ENCODE results near the gene KATNBL1.

KATNBL1 gene, protein sequence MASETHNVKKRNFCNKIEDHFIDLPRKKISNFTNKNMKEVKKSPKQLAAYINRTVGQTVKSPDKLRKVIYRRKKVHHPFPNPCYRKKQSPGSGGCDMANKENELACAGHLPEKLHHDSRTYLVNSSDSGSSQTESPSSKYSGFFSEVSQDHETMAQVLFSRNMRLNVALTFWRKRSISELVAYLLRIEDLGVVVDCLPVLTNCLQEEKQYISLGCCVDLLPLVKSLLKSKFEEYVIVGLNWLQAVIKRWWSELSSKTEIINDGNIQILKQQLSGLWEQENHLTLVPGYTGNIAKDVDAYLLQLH

GRCh38 chr15:34209421-34210282 is at the start of gene KATNBL1:
KATNBL1 (minus strand) TSS chr15:34210096; CDS start chr15:34163676, 46,420 bp downstream.
- peak; percentile 99 for DNase-seq

DNA sequence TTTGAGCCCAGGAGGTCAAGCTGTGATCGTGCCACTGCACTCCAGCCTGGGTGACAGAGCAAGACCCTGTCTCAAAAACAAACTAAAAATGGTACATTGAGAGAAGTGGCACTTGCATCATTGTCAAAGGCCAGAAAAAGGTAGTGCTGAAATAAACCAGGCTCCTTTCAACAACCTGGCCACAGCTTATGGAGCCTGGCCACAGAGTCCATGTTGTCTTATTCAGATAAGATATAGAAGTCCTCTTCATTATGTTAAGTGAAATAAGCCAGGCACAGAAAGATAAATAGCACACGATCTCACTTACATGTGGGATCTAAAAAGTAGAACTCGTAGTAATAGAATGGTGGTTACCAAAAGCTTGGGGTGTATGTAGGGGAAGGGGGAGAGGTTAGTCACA is 49.7 kb upstream of the KATNBL1 start:
- DNase-seq: no peak

- no peak for DNase-seq
Measured at GRCh38 chr15:34258151-34258550, 48.3 kb upstream of the KATNBL1 start.

GRCh38 chr15:34252545-34252944 is 42.6 kb upstream of the KATNBL1 start:
- DNase-seq: no peak

DNA sequence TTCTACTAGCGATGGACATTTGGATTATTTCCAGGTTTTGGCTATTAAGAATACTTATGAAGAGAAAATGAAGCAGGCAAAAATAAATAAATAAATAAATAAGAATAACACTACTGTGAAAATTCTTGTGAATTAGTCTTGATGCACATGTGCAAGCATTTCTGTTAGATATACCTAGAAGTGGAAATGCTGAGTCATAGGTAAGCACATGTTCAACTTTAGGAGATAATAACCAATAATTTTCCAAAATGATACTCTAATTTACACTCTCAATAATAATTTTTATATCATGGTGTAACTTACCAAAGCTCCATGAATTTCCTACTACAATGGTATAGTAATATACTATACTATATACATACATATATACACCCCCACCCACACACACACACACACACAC is 38.3 kb upstream of the KATNBL1 start:
- no peak for DNase-seq

GRCh38 chr15:34246276-34246976 is 36.5 kb upstream of the KATNBL1 start:
- DNase-seq: no peak

DNA sequence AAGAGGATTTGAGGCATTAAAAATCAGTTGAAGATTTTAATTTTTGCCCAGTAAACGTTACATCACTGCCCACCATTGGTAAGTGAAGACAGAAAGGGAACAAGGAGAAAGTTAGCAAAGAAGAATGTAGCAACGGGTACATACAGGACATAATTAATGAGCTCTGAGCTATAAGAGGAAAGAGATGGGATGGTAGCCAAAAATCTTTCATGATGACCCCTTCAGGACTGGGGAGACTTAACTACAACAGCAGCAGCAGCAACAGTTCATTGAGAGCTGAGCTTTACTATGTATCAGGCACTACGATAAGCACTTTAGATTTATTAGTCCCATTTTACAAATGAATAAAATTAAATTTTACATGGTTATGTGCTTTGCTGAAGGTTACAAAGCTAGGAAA is 33.3 kb upstream of the KATNBL1 start:
- DNase-seq: no peak

GRCh38 chr15:34242331-34242710 is 32.4 kb upstream of the KATNBL1 start:
- DNase-seq: no peak

DNA sequence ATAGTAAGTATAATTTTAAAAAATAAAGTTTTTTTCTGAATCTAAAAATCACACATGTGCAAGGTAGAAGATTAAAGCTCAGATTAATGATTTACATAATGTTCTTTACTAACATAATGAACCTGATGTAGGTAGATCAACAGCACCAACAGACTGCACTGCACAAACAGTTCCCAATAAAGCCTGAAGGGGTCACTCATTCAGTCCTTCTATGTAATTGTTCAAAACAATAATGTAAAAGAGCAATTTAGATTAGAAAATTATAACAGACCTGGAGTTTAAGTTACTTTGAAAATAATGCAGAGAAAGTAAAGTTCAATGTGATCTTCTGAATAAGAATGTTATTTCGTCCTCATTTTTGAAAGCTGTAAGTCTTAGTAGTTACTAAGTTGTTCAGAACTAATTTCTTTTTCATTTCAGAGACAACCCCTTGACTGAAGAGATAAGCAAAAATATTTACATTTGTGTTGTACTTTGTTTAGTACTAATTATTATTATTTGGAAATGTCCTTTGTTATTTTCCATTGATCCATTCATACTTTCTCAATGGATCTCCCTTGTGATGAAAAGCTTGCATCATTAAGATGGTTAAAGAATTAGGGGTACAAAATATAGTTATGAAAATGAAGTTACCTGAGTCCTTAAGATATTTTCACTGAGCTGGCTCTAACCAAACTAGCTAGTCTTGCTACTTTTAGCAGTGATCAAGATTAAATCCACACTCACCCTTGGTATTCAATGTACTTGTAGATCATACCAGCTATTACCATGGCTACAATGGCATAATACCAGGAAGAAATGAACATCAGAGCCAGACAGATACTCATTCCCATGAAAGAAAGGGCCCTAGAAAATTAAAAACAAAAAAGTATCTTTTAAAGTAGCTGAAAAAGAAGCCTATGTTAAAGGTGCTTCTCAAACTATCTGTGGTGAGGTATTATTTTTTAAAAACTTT is 31.8 kb upstream of the KATNBL1 start:
- peak; percentile 49 for DNase-seq

DNA sequence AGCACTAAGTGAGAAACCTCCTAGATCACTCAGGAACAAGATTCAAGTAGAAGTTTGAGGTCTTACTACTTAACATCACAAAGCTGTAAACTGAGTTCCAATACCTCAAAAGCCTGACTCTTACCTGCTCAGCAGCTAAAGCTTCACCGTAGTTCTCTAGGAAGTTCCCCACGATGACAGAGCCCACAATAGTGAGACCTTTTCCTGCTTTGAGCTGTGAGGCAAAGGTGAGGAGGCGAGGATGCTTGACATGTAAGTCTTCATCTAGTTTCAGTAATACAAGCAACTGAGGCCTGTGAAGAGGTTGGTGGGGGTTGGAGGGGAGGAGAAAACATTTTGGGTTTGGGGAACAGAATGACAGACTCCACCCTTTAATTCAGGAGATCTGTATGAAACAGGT is 30.6 kb upstream of the KATNBL1 start:
- no peak for DNase-seq

DNA sequence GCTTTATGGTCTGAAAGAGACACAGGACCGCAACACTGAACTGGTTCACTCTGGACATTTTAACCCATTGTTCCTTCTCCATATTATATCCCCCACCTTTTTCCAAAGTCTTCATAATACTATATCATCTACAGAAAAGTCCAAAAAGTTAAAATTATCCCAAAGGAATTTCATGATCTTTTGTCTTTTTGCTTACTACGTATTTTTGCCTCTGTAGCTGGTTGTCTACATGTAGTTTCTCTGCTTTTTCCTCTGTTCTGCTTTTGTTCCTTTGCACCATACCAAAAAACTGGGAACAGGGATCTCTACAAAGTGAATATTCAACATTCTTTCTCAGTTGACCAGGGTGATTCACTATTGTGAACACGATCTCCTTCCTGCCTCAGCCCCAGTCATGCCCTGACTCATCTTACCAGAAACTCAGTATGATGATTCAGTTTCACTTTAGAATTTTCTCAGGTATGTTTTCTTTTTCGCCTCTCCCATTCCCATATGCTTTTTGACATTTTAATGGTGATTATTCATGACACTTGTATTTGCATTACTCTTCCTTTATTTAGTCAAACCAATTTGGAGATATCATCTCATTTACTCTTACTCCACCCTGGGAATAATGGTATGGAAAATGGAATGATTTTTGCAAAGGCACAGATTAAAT is 29.4 kb upstream of the KATNBL1 start:
- no peak for DNase-seq

GRCh38 chr15:34233614-34234013 is 23.7 kb upstream of the KATNBL1 start:
- DNase-seq: no peak

DNA sequence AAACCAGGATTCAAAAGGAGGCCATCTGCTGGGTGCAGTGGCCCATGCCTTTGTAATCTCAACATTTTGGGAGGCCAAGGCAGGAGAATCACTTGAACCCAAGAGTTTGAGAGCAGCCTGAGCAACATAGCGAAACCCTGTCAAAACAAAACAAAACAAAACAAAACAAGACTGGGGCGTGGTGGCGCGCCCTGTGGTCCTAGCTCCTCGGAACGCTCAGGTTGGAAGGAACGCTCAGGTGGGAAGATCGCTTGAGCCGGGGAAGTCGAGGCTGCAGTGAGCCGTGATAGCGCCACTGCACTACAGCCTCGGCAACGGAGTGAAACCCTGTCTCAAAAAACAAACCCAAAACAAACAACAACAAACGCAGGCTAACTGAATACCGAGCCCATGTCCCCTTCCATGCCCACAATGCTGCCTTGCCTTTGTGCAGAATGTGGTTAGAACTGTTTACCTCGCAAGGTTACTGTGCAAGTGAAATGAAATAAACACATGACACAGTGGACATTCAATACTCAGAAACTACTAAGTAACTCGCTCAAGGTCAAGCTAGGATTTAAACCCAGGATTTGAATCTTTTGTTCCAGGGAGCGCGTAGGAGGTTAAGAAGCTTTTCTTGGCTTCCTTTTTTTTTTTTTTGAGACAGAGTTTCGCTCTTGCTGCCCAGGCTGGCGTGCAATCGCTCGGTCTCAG is 14.2 kb upstream of the KATNBL1 start:
- no peak for DNase-seq

DNA sequence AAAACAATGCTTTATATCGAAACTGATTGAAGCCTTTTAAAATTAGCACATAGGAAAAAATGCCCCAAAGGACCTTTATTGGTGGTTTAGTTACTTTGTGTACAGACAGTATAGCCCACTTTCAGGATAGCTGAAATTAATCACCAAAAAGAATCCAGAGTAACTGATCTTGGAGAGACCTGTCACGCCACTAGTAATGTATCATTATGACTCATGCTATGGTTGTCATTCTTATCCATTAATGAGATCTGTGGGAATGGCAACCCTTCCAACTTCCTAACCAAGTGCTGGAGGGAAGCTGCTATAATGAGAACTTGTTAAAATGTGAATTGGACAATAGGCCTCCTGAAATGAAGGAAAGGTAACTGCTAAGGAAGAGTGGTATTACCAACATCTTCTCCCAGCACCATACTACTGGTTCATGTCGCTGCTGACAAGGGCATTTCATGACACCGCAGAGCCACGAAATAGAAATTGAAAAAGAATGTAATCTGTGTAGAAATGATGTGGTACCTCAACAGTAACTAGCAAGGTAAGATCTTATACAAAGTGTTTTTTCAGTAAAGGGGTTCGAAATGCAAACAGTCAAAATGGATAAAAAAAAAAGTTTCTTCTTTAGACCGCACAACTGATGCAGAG is 7.8 kb upstream of the KATNBL1 start:
- no peak for DNase-seq

GRCh38 chr15:34216527-34217270 is 6.8 kb upstream of the KATNBL1 start:
- no peak for DNase-seq

DNA sequence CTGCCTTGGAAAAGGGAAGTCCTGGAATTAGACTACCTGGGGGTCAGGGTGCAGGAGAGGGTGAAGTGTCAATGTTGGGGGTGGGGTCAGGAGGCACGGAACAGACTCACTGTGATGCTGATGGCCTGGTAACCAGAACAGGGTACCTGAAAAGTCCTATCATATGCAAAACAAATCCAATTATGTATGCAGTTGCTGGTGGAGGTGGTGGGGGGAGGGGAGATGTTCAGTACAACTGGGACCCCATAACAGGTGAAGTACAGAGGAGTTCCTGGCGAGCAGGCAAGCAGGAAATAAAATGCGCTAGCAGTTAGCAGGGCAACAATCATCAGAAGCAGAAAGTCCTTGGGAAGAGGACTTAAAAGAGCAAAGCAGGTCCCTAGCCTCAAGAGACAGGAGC is 4.2 kb upstream of the KATNBL1 start:
- DNase-seq: no peak

GRCh38 chr15:34213690-34214089 is 3.8 kb upstream of the KATNBL1 start:
- no peak for DNase-seq

- DNase-seq: no peak
Measured at GRCh38 chr15:34206011-34206410, 3.9 kb downstream of the KATNBL1 start.

DNA sequence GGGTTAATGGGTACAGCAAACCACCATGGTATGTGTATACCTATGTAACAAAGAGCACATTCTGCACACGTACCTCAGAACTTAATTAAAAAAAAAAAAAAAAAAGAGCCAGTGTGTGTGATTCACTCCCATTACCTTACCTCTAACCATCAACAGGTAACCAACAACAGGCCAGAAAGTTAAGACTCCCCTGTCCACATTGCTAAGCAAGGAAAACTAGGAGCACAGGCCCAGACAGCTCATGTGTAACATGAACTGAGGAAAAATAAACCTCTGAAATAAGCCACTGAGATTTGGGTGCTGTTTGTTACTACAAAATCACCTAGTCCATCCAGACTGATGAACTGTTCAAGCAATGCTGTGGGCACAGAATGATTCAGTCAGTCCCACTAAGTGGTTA is 6.0 kb downstream of the KATNBL1 start:
- no peak for DNase-seq

DNA sequence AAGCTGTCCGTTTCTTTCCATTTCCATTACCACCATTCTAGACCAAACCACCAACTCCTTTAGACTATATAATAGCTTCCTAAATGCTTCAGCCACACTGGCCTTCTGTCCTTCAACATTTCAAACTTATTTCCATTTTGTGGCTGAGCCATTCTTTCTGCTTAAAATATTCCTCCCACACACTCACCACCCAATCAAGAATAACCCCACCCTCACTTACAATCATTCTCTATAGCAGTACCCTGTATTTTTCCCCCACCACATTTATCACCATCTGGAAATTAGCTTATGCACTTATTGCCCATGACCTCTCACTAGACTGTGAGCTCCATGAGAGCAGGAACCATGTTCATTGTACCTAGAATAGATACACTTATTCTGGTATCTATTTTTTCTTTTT is 6.6 kb downstream of the KATNBL1 start:
- no peak for DNase-seq
